Measurements from ENCODE around the gene YOD1.

The YOD1 gene

DNA sequence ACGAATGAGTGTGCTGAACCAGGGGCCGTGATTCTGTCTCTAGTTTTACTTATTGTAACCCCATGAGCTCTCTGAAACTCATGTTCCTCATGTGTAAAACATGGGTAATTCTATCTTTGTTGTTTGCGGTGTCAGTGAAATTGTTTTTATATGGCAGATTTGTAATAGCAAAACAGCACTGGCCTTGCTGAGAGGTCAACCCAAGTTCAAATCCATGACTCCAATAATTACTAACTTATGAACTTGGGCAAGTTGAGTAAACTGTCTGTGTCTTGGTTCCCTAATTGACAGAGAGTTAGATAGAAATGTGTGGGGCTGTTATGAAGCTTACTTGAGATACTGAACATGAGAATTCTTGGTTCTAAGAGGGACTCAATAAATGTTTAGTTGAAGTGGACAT lies 36.3 kb downstream of the YOD1 start:
- TF ChIP-seq CTCF (IDR thresholded peaks at IDR 0.05), result no peak

DNA sequence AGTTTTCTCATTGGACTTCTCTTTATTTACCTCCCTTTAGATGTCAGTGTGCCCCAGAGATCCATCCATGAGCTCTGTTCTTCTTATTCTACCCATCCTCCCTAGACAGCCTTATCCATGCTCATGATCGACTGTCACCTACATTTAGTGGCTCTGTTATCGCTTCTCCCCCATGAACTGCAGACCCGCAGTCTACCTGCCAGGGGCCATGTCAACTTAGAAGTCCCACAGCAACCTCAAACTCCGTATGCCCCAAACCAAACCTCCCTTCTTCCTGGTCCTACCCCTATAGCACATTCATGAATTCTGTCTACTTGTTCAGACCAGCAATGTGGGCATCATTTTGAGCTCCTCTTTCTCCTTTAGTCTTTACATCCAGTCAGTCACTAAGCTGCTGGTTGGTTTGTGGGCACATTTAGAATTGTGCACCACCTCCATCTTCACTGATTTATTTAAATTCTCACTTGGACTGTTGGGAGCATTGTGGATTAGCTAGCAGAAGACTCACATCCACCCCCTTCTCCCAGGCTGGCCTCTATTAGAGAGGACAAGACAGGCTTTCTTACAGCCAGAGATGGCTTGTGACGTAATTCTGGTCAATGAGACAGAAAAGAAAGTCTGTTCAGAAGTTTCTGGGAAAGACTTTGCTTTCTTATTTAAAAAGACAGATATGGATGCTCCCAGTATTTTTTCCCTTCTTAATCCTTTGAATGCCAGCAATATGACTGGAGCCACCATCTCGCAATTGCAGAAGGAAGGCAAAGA lies 37.5 kb downstream of the YOD1 start:
- no peak for TF ChIP-seq CTCF (IDR thresholded peaks at IDR 0.05)

- no peak for TF ChIP-seq CTCF (IDR thresholded peaks at IDR 0.05)
These were observed 40.3 kb downstream of the YOD1 start for GRCh38 chr1:207010726-207011125.

DNA sequence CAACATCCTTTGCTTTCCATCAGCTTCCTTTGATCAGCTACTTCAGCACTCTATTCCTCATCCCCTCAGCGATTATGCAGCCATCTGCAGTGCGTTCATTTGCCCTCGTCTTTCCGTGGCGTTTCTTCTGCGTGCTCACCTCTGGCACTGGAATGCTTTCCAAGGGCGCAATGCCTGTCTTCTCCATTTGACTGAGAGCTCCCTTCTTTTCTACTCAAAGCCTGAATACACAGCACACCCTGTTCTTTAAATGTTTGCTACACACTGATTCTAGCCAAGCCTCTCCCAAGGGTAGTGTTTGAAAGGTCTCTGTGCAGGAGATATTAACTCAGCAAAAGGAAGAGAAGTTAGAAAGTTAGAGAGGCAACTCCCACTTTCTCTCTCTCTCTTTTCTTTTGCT lies 41.1 kb downstream of the YOD1 start:
- TF ChIP-seq CTCF (IDR thresholded peaks at IDR 0.05), result no peak

DNA sequence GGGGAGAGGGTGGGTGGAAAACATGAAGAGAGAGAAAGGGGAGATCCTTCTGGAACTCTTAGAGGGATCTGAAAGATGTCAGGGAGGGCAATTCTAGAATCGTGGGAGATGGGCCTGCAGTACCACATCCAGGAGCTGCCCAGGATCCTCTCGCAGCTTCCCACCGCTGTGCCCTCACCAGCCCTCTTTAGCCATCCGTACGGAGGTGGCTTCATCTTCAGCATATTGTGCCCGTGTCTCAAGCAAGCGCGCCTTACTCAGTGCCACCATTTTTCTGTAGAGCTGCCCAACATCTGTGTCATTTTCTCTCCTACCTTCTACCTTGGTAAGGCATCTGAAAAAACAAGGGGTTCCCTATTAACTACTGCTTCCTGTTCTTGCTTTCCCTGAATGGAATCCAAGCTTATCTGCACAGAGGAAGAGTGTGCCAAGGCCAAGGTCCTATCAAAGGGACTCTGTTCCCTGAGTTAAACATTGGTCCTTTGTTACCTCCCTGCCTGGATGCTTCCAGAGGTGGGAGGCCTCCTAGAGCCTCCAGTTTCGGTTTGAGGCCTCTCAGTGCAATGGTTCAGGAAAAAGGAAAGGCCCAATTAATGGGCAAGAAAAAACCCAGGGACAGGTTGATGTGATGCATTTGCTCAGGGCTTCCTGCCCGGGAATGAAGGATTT lies 41.7 kb downstream of the YOD1 start:
- TF ChIP-seq CTCF (IDR thresholded peaks at IDR 0.05), result no peak

DNA sequence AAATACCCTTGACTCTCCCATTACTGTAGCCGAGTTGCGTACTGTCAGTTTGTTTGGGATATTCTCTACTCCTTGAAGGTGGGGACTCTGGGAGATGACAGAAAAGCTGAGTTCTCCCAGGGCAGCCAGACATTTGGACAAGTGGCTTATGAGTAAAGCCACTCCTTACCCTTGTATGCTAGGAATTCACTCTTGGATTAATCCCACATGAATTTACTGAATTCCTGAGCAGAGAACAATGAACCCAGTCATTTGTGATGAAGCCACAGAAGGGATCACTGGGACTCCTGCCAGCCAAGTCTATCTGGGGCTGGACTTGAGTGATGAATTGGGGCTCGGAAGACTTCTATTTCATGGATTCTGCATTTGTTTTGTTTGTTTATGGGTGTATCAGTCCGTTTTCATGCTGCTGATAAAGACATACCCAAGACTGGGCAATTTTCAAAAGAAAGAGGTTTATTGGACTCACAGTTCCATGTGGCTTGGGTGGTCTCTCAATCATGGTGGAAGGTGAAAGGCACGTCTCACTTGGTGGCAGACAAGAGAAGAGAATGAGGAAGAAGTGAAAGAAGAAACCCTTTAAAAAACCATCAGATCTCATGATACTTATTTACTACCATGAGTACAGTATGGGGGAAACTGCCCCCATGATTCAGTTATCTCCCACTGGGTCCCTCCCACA lies 43.5 kb downstream of the YOD1 start:
- no peak for TF ChIP-seq CTCF (IDR thresholded peaks at IDR 0.05)

DNA sequence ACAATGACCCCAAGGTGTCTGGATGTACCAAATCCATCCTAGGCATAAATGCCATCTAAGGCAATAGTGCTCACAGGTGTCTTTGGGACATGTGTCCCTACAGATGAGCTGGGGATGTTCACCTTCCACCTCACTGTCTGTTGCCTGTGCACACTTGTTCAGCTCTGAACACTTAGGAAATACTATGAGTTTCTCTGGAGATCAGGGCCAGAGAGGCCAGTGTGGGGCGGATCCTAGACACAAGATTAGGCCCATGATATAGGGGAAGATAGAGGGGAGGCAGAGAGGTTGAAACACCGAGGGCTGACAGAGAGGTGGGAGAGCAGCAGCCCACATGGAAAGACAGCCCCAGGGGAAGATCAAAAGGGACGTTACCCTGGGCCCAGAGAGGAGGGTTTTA lies 44.1 kb downstream of the YOD1 start:
- no peak for TF ChIP-seq CTCF (IDR thresholded peaks at IDR 0.05)
